Astrocyte of the hippocampus (primary cell): ENCODE data around the gene RUNDC3A.
"Not testable (repeated sequence)": the region's sequence is repeated elsewhere in the genome, so short reads cannot be mapped to it uniquely, and the experiment has no call there.

Source experiments
- DNase-seq: peaks from one replicate; pipeline ENCODE4 v3.0.0; 2011; ENCODE audit warnings: low read depth, low spot score

The RUNDC3A gene

GRCh38 chr17:44343510-44344209 is 35.3 kb downstream of the RUNDC3A start:
- DNase-seq = no peak

GRCh38 chr17:44344939-44345453 is 36.6 kb downstream of the RUNDC3A start, which contains the start of gene GRN:
Gene GRN (plus strand): TSS chr17:44345302. CDS start chr17:44349165, 3,863 bp downstream.
- DNase-seq = peak; percentile 99

GRCh38 chr17:44345454-44346026 is 37.1 kb downstream of the RUNDC3A start:
- DNase-seq = peak; percentile 69

- no peak for DNase-seq
Observed at GRCh38 chr17:44346064-44346844, 37.9 kb downstream of the RUNDC3A start.

GRCh38 chr17:44347206-44348055 is 39.0 kb downstream of the RUNDC3A start:
- not testable (repeated sequence) for DNase-seq

- DNase-seq = no peak
Observed at GRCh38 chr17:44348234-44348987, 40.0 kb downstream of the RUNDC3A start.

- no peak for DNase-seq
Observed at GRCh38 chr17:44348988-44349364, 40.6 kb downstream of the RUNDC3A start.

GRCh38 chr17:44349553-44350070 is 41.2 kb downstream of the RUNDC3A start:
- DNase-seq = no peak

GRCh38 chr17:44350733-44351226 is 42.4 kb downstream of the RUNDC3A start:
- peak; percentile 80 for DNase-seq

- DNase-seq = no peak
Observed at GRCh38 chr17:44351464-44351863, 43.1 kb downstream of the RUNDC3A start.

GRCh38 chr17:44351961-44352827 is 43.8 kb downstream of the RUNDC3A start:
- no peak for DNase-seq

GRCh38 chr17:44352828-44353671 is 44.6 kb downstream of the RUNDC3A start:
- DNase-seq = no peak

- DNase-seq = peak; percentile 42
Observed at GRCh38 chr17:44353672-44354331, 45.4 kb downstream of the RUNDC3A start.

GRCh38 chr17:44354582-44355561 is 46.5 kb downstream of the RUNDC3A start:
- peak; percentile 41 for DNase-seq

GRCh38 chr17:44355642-44356099 is 47.3 kb downstream of the RUNDC3A start:
- DNase-seq = no peak

GRCh38 chr17:44356241-44356640 is 47.8 kb downstream of the RUNDC3A start:
- DNase-seq = no peak
